HepG2 (cell line): ENCODE data around the gene HPCAL1. TPM values are rescaled to one million over a fixed set of nuclear protein-coding genes. Genes with fewer than 3 reads are reported as not detected.

ENCODE experiments used
- ATAC-seq: fragments of 200-7000 bp; cut with Tn5 transposase; 3 replicates; pipeline ENCODE4 v1.9.1; 2020; ENCODE audit warnings: mild to moderate bottlenecking, moderate library complexity
- BruUV-seq: library from RNA; stranded (reverse); fragments of 400-500 nt; replicated peaks from 2 replicates; lab custom pipeline; 2021; lab: Mats Ljungman, UMichigan
- CTCF ChIA-PET: fragments of 300-600 bp; formaldehyde crosslinking; extraction: SDS; loops from one replicate; lab custom pipeline; 2021; ENCODE audit warnings: low total read pairs, inconsistent platforms, low intra/inter-chr PET ratio; lab: Yijun Ruan, JAX
- POLR2A ChIA-PET: fragments of 350-600 bp; sonication (Branson Sonifier 250); formaldehyde crosslinking; loops from one replicate; lab custom pipeline; 2020; ENCODE audit warnings: antibody characterized with exemption, inconsistent platforms; lab: Yijun Ruan, JAX
- DNase-seq: peaks from one replicate; pipeline ENCODE4 v3.0.0-alpha.2; 2015; ENCODE audit warnings: low spot score
- FAIRE-seq: peaks from 3 replicates; lab custom pipeline; 2011; peaks lifted over from hg19 to GRCh38; lab: Jason Lieb, UNC
- H2AFZ ChIP-seq: one replicate; pipeline ENCODE4 v1.6.1; 2011; ENCODE audit warnings: low read length, inconsistent platforms
- H3K27ac ChIP-seq: fragments of 300-600 bp; 3 replicates; pipeline ENCODE4 v1.8.0; 2011; ENCODE audit warnings: mixed run types, mild to moderate bottlenecking, mixed read lengths, low read length, inconsistent platforms; ENCODE audit not compliant: insufficient read depth; ENCODE audit errors: extremely low read length
- H3K27me3 ChIP-seq, 2 experiments: fragments of 200-600 bp in 1 of 2; 2 replicates in 1 of 2; 3 replicates in 1 of 2; pipeline versions ENCODE4 v1.6.0 to v1.8.0; 2011; ENCODE audit warnings: low read length in 2 of 2, mild to moderate bottlenecking in 2 of 2, moderate library complexity in 2 of 2, inconsistent platforms in 1 of 2; ENCODE audit not compliant: insufficient read depth in 2 of 2, control insufficient read depth in 1 of 2
- H3K36me3 ChIP-seq, 2 experiments: fragments of 200-600 bp in 1 of 2; replicated peaks in 1 of 2; 2 replicates in 1 of 2; 3 replicates in 1 of 2; pipeline versions ENCODE4 v1.5.1 to v1.8.0; 2011; ENCODE audit warnings: low read length in 2 of 2, inconsistent platforms in 1 of 2; ENCODE audit not compliant: insufficient read depth in 2 of 2, control insufficient read depth in 1 of 2
- H3K4me1 ChIP-seq: 2 replicates; pipeline ENCODE4 v1.5.1; 2012; ENCODE audit warnings: low read length, inconsistent platforms; ENCODE audit not compliant: insufficient read depth
- H3K4me2 ChIP-seq: 2 replicates; pipeline ENCODE4 v1.6.0; 2011; ENCODE audit warnings: low read depth, low read length, inconsistent platforms
- H3K4me3 ChIP-seq, 3 experiments: fragments of 200-600 bp in 1 of 3; sonication (generic), shearing (Covaris generic) in 1 of 3; replicated peaks in 1 of 3; 2 replicates each; pipeline ENCODE4 v1.5.1; 2011 to 2016; ENCODE audit warnings: low read length in 3 of 3, inconsistent platforms in 2 of 3, low read depth in 2 of 3, mild to moderate bottlenecking in 2 of 3, control low read depth in 1 of 3, mixed read lengths in 1 of 3; ENCODE audit not compliant: insufficient read depth in 1 of 3
- H3K79me2 ChIP-seq: one replicate; pipeline ENCODE4 v1.6.1; 2011; ENCODE audit warnings: low read length, inconsistent platforms; ENCODE audit not compliant: insufficient read depth
- H3K9ac ChIP-seq: 2 replicates; pipeline ENCODE4 v1.6.0; 2011; ENCODE audit warnings: mild to moderate bottlenecking, low read depth, low read length, inconsistent platforms; ENCODE audit not compliant: insufficient read depth
- H3K9me3 ChIP-seq: 2 replicates; pipeline ENCODE4 v1.5.1; 2012; ENCODE audit warnings: mild to moderate bottlenecking, low read length
- H4K20me1 ChIP-seq: 2 replicates; pipeline ENCODE4 v1.6.0; 2011; ENCODE audit warnings: inconsistent platforms, mild to moderate bottlenecking, low read length, moderate library complexity; ENCODE audit not compliant: insufficient read depth
- CBX1 ChIP-seq: IDR thresholded peaks from one replicate; pipeline ENCODE4 v1.6.1; 2016; ENCODE audit warnings: antibody characterized with exemption, low read depth
- CENPX ChIP-seq: sonication (generic); formaldehyde crosslinking; IDR thresholded peaks from 2 replicates; pipeline ENCODE4 v1.9.0; 2021; ENCODE audit warnings: mild to moderate bottlenecking, missing genetic modification reagents, moderate library complexity
- DNMT3B ChIP-seq: conservative IDR thresholded peaks from 2 replicates; pipeline ENCODE4 v1.6.1; 2016; ENCODE audit warnings: missing biosample characterization, control low read depth
- GATA4 ChIP-seq: sonication (generic); IDR thresholded peaks from 2 replicates; pipeline ENCODE4 v1.6.1; 2016; ENCODE audit warnings: antibody characterized with exemption, low read depth, borderline replicate concordance
- IRF2 ChIP-seq: IDR thresholded peaks from 2 replicates; pipeline ENCODE4 v1.6.1; 2018; ENCODE audit warnings: missing genetic modification reagents, missing compliant biosample characterization
- KDM6A ChIP-seq: IDR thresholded peaks from 2 replicates; pipeline ENCODE4 v1.6.1; 2016; ENCODE audit warnings: low read depth
- MYPOP ChIP-seq: sonication (generic); formaldehyde crosslinking; IDR thresholded peaks from 2 replicates; pipeline ENCODE4 v1.8.1; 2023; ENCODE audit warnings: mild to moderate bottlenecking, moderate library complexity, missing genetic modification reagents
- PAWR ChIP-seq: sonication (generic); formaldehyde crosslinking; IDR thresholded peaks from 2 replicates; pipeline ENCODE4 v1.4.0; 2020; ENCODE audit warnings: missing genetic modification reagents, mild to moderate bottlenecking, borderline replicate concordance
- SP4 ChIP-seq: sonication (generic); formaldehyde crosslinking; IDR thresholded peaks from 2 replicates; pipeline ENCODE4 v1.8.1; 2023; ENCODE audit warnings: mild to moderate bottlenecking, missing genetic modification reagents
- TGIF2 ChIP-seq: IDR thresholded peaks from 2 replicates; pipeline ENCODE4 v1.6.1; 2016; ENCODE audit warnings: control low read depth, missing compliant biosample characterization
- ZBTB42 ChIP-seq: sonication (generic); formaldehyde crosslinking; IDR thresholded peaks from 2 replicates; pipeline ENCODE4 v1.5.0; 2020; ENCODE audit warnings: mild to moderate bottlenecking, missing genetic modification reagents
- ZFP82 ChIP-seq: sonication (generic); formaldehyde crosslinking; IDR thresholded peaks from 2 replicates; pipeline ENCODE4 v1.5.1; 2020; ENCODE audit warnings: mild to moderate bottlenecking, missing genetic modification reagents, borderline replicate concordance
- ZNF17 ChIP-seq: sonication (generic); formaldehyde crosslinking; IDR thresholded peaks from 2 replicates; pipeline ENCODE4 v1.5.0; 2020; ENCODE audit warnings: mild to moderate bottlenecking, missing genetic modification reagents
- ZNF225 ChIP-seq: sonication (generic); formaldehyde crosslinking; IDR thresholded peaks from 2 replicates; pipeline ENCODE4 v1.4.0; 2020; ENCODE audit warnings: mild to moderate bottlenecking, missing genetic modification reagents
- ZNF280D ChIP-seq: sonication (generic); formaldehyde crosslinking; IDR thresholded peaks from 2 replicates; pipeline ENCODE4 v1.5.1; 2020; ENCODE audit warnings: mild to moderate bottlenecking, missing genetic modification reagents
- ZNF33B ChIP-seq: sonication (generic); formaldehyde crosslinking; IDR thresholded peaks from 2 replicates; pipeline ENCODE4 v1.5.1; 2020; ENCODE audit warnings: mild to moderate bottlenecking, missing genetic modification reagents
- WGBS: methylation state at CpG from one replicate; pipeline ENCODE4 v1.1.6; 2017; ENCODE audit warnings: low lambda C conversion rate; 5-methylcytosine and 5-hydroxymethylcytosine counted together
- in situ Hi-C: cut with HindIII; loops from 2 replicates; pipeline ENCODE4 v1.10.0; 2017; ENCODE audit warnings: low pct_unique_long_range_greater_than_20kb; ENCODE audit not compliant: extremely low pct_ligation_motif_present
- intact Hi-C: fragments of 100-400 bp; cut with micrococcal nuclease; formaldehyde crosslinking; loops from one replicate; pipeline ENCODE4 v1.10.0; 2022; ENCODE audit not compliant: unreplicated experiment
- polyA plus RNA-seq, 8 experiments: library from polyadenylated mRNA; depleted of rRNA in 3 of 8; stranded (reverse) in 7 of 8; unstranded in 1 of 8; fragments of >200 nt; fragmentation: Illumina TruSeq in 4 of 8; extraction: Trizol in 4 of 8; gene quantifications; 2 replicates each; pipeline versions ENCODE4 v1.2.1 to v1.2.3, GENCODE V29; 2011 to 2016; ENCODE audit warnings: low read depth in 4 of 8, missing spikeins in 1 of 8, mixed read lengths in 1 of 8; ENCODE audit not compliant: insufficient read depth in 1 of 8
- total RNA-seq, 5 experiments: library from RNA; depleted of rRNA; stranded (reverse); fragments of >200 nt; fragmentation: Illumina TruSeq; extraction: Trizol; gene quantifications; 2 replicates each; pipeline ENCODE4 v1.2.3, GENCODE V29; 2016; ENCODE audit warnings: low read depth in 1 of 5

HPCAL1 gene
- total and polyA plus RNA-seq, 2 of the 13 experiments (the other 11 are each of a cell fraction or from before 2014, with no cell fraction given) = 29.5 to 29.9 TPM

DNA sequence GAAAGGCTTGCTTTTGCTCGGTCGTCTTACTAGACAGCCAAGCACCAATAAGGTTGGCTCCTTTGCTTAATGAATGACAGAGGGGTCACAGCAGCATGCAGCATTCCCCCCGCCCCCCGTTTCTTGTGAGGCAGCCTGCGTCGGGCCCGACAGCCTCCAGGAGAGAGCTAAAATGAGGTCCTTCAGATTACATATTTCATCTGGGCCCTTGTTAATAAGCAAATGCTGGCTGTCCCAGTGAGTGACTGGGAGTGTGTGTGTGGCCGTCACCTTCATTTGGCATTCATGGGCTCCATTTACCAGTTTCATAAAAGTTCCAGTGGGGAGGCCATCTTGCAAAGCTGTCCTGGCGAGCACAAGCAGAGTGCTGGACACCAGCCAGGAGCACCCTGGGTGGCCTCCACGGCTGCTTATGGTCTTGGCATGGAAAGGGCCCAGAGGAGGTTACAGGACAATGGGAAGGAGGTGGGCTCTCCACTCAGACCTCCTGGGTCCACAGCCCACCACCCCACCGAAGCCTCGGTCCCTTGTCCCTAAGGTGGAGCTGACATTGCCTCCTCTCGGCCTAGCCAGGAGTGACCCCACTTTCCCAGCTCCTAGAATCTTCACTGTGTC, 108.2 kb downstream of the HPCAL1 start:
- no peak overlapping the region for H3K4me2 ChIP-seq
- no peaks in the 10 kb centered on the region for H3K9me3 ChIP-seq
- ATAC-seq = no peak
- H3K79me2 ChIP-seq = no peaks in the 10 kb centered on the region
- in situ Hi-C loops (no loop called here), intact Hi-C loops (no loop called here)
- no peak overlapping the region for H2AFZ ChIP-seq
- no peak for DNase-seq
- CTCF ChIA-PET = no interaction called here
- H4K20me1 ChIP-seq = no peaks in the 10 kb centered on the region; the same call in 1 of the 2 replicates
- H3K4me3 ChIP-seq = no peak overlapping the region
- TF ChIP-seq ZBTB42 (CRISPR knock-in tag) (no peak), IRF2 (CRISPR knock-in tag) (no peak), CBX1 (no peak), DNMT3B (CRISPR knock-in tag) (no peak), ZNF33B (no peak), ZFP82 (no peak), PAWR (CRISPR knock-in tag) (no peak)
- TF ChIP-seq, all 625 proteins: peak for 0
- POLR2A ChIA-PET = no interaction called here
- Histone ChIP-seq H3K4me1 (peaks cover 28% of the 10 kb centered on the region), H3K27ac (no peak overlapping the region), H3K9ac (no peak overlapping the region), H3K27me3 (no peaks in the 10 kb centered on the region), H3K36me3 (peaks cover 2 to 14% of the 10 kb centered on the region in 2 experiments; a peak in 4 of 5 replicates)
- no peak for FAIRE-seq
- 96% methylated on average over 13 of the region's 13 CpGs for WGBS
- no TSS peak for BruUV-seq

DNA sequence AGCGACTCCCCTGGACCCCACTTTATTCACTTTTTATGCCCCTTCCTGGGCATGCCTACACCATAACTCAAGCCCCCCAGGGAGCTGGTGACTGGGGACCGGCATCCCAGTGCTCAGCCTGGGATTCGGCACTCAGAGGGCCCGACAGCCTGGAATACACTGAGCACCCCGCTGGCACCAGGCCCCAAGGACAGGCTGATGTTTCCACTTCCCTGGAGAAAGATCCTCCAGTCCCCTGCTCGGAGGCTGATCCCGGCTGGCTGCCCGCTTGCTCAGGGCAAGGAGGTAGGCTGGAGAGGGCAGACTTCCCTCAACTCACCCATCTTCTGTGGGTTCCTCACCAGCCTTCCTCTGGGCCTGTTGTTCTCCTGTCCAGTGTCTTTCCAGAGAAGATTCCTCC, 108.9 kb downstream of the HPCAL1 start:
- intact Hi-C loops = no loop called here
- Histone ChIP-seq H3K4me2 (no peak overlapping the region), H3K9ac (no peak overlapping the region), H4K20me1 (no peaks in the 10 kb centered on the region; the same call in 1 of the 2 replicates), H3K79me2 (no peaks in the 10 kb centered on the region), H3K27me3 (no peaks in the 10 kb centered on the region), H3K4me3 (no peak overlapping the region), H3K4me1 (peaks cover 28% of the 10 kb centered on the region), H3K9me3 (no peaks in the 10 kb centered on the region), H2AFZ (no peak overlapping the region), H3K27ac (no peak overlapping the region), H3K36me3 (peaks cover 2 to 14% of the 10 kb centered on the region in 2 experiments; a peak in 4 of 5 replicates)
- TF ChIP-seq ZNF17 (CRISPR knock-in tag) = no peak
- TF ChIP-seq ZNF280D (CRISPR knock-in tag) = no peak
- no peak for TF ChIP-seq SP4 (CRISPR knock-in tag)
- TF ChIP-seq GATA4 = no peak
- TF ChIP-seq ZNF225 = no peak
- no peak for TF ChIP-seq MYPOP (CRISPR knock-in tag)
- TF ChIP-seq CENPX (CRISPR knock-in tag) = no peak
- TF ChIP-seq TGIF2 (CRISPR knock-in tag) = no peak
- no peak for TF ChIP-seq KDM6A (CRISPR knock-in tag)
- no TSS peak for BruUV-seq
- ChIA-PET POLR2A (no interaction called here), CTCF (no interaction called here)
- ATAC-seq = no peak
- no peak for FAIRE-seq
- in situ Hi-C loops = no loop called here
- DNase-seq = no peak
- 100% methylated on average over 8 of the region's 8 CpGs for WGBS
